HepG2 (cell line): ENCODE measurements around the gene LGALS7B. TPM values are rescaled to one million over a fixed set of nuclear protein-coding genes. Genes with fewer than 3 reads are reported as not detected.

Source experiments
- ARNT ChIP-seq: fragments of 450-650 bp; IDR thresholded peaks from 2 replicates; pipeline ENCODE4 v1.6.1; 2017
- EP300 ChIP-seq, 3 experiments: sonication (generic) in 1 of 3; formaldehyde crosslinking in 1 of 3; IDR thresholded peaks; 2 replicates each; pipeline versions ENCODE4 v1.5.1 to v1.6.1; 2011 to 2020; ENCODE audit warnings: low read depth in 2 of 3, low read length in 2 of 3, borderline replicate concordance in 1 of 3, improper control_type of control experiment in 1 of 3, mild to moderate bottlenecking in 1 of 3, missing genetic modification reagents in 1 of 3, moderate library complexity in 1 of 3
- ETS1 ChIP-seq: sonication (generic); formaldehyde crosslinking; IDR thresholded peaks from 2 replicates; pipeline ENCODE4 v1.4.0; 2020; ENCODE audit warnings: missing genetic modification reagents
- FOSL1 ChIP-seq: sonication (generic); formaldehyde crosslinking; IDR thresholded peaks from 2 replicates; pipeline ENCODE4 v1.9.0; 2021; ENCODE audit warnings: missing genetic modification reagents, borderline replicate concordance
- GABPA ChIP-seq, 2 experiments: IDR thresholded peaks; 2 replicates each; pipeline ENCODE4 v1.6.1; 2011 to 2016; ENCODE audit warnings: low read depth in 2 of 2, low read length in 1 of 2, missing biosample characterization in 1 of 2, missing genetic modification characterization in 1 of 2
- GZF1 ChIP-seq: sonication (generic); formaldehyde crosslinking; IDR thresholded peaks from 2 replicates; pipeline ENCODE4 v1.5.1; 2020; ENCODE audit warnings: mild to moderate bottlenecking, missing genetic modification reagents
- HNF1B ChIP-seq: sonication (generic); formaldehyde crosslinking; IDR thresholded peaks from 2 replicates; pipeline ENCODE4 v1.5.1; 2020; ENCODE audit warnings: mild to moderate bottlenecking, moderate library complexity, missing genetic modification reagents
- KLF16 ChIP-seq, 2 experiments: sonication (generic) in 1 of 2; formaldehyde crosslinking in 1 of 2; IDR thresholded peaks; 2 replicates each; pipeline versions ENCODE4 v1.6.1 to v1.8.0; 2016 to 2023; ENCODE audit warnings: missing genetic modification reagents in 2 of 2, missing compliant biosample characterization in 1 of 2
- MEIS1 ChIP-seq: sonication (generic); formaldehyde crosslinking; IDR thresholded peaks from 2 replicates; pipeline ENCODE4 v1.9.0; 2021; ENCODE audit warnings: mild to moderate bottlenecking, missing genetic modification reagents, moderate library complexity, borderline replicate concordance
- MXD4 ChIP-seq: IDR thresholded peaks from 2 replicates; pipeline ENCODE4 v1.6.1; 2016; ENCODE audit warnings: mild to moderate bottlenecking, missing biosample characterization, missing genetic modification reagents
- NCOA2 ChIP-seq: sonication (generic); formaldehyde crosslinking; IDR thresholded peaks from 2 replicates; pipeline ENCODE4 v1.8.0; 2022; ENCODE audit warnings: inconsistent platforms
- POLR2G ChIP-seq: fragments of 200-400 bp; formaldehyde crosslinking; IDR thresholded peaks from 2 replicates; pipeline ENCODE4 v1.6.1; 2018; ENCODE audit warnings: mild to moderate bottlenecking, low read depth, low read length, moderate library complexity
- PTBP1 ChIP-seq: fragments of 200-400 bp; formaldehyde crosslinking; IDR thresholded peaks from 2 replicates; pipeline ENCODE4 v1.6.1; 2018; ENCODE audit warnings: low read length, low read depth; ENCODE audit not compliant: poor library complexity, severe bottlenecking
- SAP130 ChIP-seq: IDR thresholded peaks from 2 replicates; pipeline ENCODE4 v1.6.1; 2016; ENCODE audit warnings: low read depth
- TFE3 ChIP-seq: IDR thresholded peaks from 2 replicates; pipeline ENCODE4 v1.6.1; 2016
- ZMYM4 ChIP-seq: sonication (generic); formaldehyde crosslinking; IDR thresholded peaks from 2 replicates; pipeline ENCODE4 v1.8.1; 2023; ENCODE audit warnings: mild to moderate bottlenecking, missing genetic modification reagents
- ZNF275 ChIP-seq: sonication (generic); formaldehyde crosslinking; IDR thresholded peaks from 2 replicates; pipeline ENCODE4 v1.8.0; 2022; ENCODE audit warnings: missing genetic modification reagents, mild to moderate bottlenecking, inconsistent platforms, borderline replicate concordance
- ZNF33A ChIP-seq: sonication (generic); formaldehyde crosslinking; IDR thresholded peaks from 2 replicates; pipeline ENCODE4 v1.5.1; 2020; ENCODE audit warnings: missing genetic modification reagents, mild to moderate bottlenecking, moderate library complexity, borderline replicate concordance
- ZNF34 ChIP-seq: sonication (generic); formaldehyde crosslinking; IDR thresholded peaks from 2 replicates; pipeline ENCODE4 v1.4.0; 2020; ENCODE audit warnings: mild to moderate bottlenecking, missing genetic modification reagents, borderline replicate concordance
- ZNF780A ChIP-seq: sonication (generic); formaldehyde crosslinking; IDR thresholded peaks from 2 replicates; pipeline ENCODE4 v1.8.0; 2022; ENCODE audit warnings: mild to moderate bottlenecking, missing genetic modification reagents, moderate library complexity
- ZNF850 ChIP-seq: sonication (generic); formaldehyde crosslinking; conservative IDR thresholded peaks from 2 replicates; pipeline ENCODE4 v1.9.0; 2021; ENCODE audit warnings: mild to moderate bottlenecking, missing genetic modification reagents
- ZNF878 ChIP-seq: sonication (generic); formaldehyde crosslinking; IDR thresholded peaks from 2 replicates; pipeline ENCODE4 v1.8.1; 2023; ENCODE audit warnings: mild to moderate bottlenecking, missing genetic modification reagents, moderate library complexity
- ZSCAN31 ChIP-seq: sonication (generic); formaldehyde crosslinking; IDR thresholded peaks from 2 replicates; pipeline ENCODE4 v1.5.0; 2020; ENCODE audit warnings: low read depth, mild to moderate bottlenecking, missing genetic modification reagents
- polyA plus RNA-seq, 8 experiments: library from polyadenylated mRNA; depleted of rRNA in 3 of 8; stranded (reverse) in 7 of 8; unstranded in 1 of 8; fragments of >200 nt; fragmentation: Illumina TruSeq in 4 of 8; extraction: Trizol in 4 of 8; gene quantifications; 2 replicates each; pipeline versions ENCODE4 v1.2.1 to v1.2.3, GENCODE V29; 2011 to 2016; ENCODE audit warnings: low read depth in 4 of 8, missing spikeins in 1 of 8, mixed read lengths in 1 of 8; ENCODE audit not compliant: insufficient read depth in 1 of 8
- total RNA-seq, 5 experiments: library from RNA; depleted of rRNA; stranded (reverse); fragments of >200 nt; fragmentation: Illumina TruSeq; extraction: Trizol; gene quantifications; 2 replicates each; pipeline ENCODE4 v1.2.3, GENCODE V29; 2016; ENCODE audit warnings: low read depth in 1 of 5

The LGALS7B gene
- total and polyA plus RNA-seq, 2 of the 13 experiments (the other 11 are each of a cell fraction or from before 2014, with no cell fraction given): 1.7 to 2.1 TPM

- TF ChIP-seq ETS1 (CRISPR knock-in tag): no peak
- no peak; the same call in none of the 2 replicates for TF ChIP-seq ZMYM4 (CRISPR knock-in tag)
- TF ChIP-seq FOSL1 (CRISPR knock-in tag): no peak; the same call in 1 of the 2 replicates
- TF ChIP-seq GABPA (IDR thresholded peaks at IDR 0.05; ENCODE audit: low read depth, low read length): peak; percentile 12; the same call in 1 of the 2 replicates
- TF ChIP-seq GABPA (CRISPR knock-in tag; IDR thresholded peaks at IDR 0.05; ENCODE audit: low read depth): no peak; the same call in 1 of the 2 replicates
- no peak for TF ChIP-seq PTBP1
- no peak for TF ChIP-seq ARNT
- TF ChIP-seq HNF1B: peak; percentile 37; the same call in 1 of the 2 replicates
- TF ChIP-seq KLF16 (CRISPR knock-in tag; IDR thresholded peaks at IDR 0.05): no peak
- no peak for TF ChIP-seq TFE3
- TF ChIP-seq ZNF275 (CRISPR knock-in tag): 0 out of 2 replicates have a peak, but pooled peaks have one; percentile 53
- TF ChIP-seq SAP130 (CRISPR knock-in tag): no peak; the same call in 1 of the 2 replicates
- TF ChIP-seq ZNF33A (CRISPR knock-in tag): 0 out of 2 replicates have a peak, but pooled peaks have one; percentile 28
- 0 out of 4 replicates have a peak, but pooled peaks have one; percentile 2 to 43 for TF ChIP-seq EP300 (IDR thresholded peaks at IDR 0.05; ENCODE audit: low read depth in 2 of 2, low read length in 2 of 2)
- no peak for TF ChIP-seq EP300 (CRISPR knock-in tag; IDR thresholded peaks at IDR 0.05; ENCODE audit: borderline replicate concordance)
- no peak; the same call in 1 of the 2 replicates for TF ChIP-seq NCOA2 (CRISPR knock-in tag)
- no peak for TF ChIP-seq ZNF34 (CRISPR knock-in tag)
- TF ChIP-seq ZNF878 (CRISPR knock-in tag): no peak
- TF ChIP-seq MXD4 (CRISPR knock-in tag): no peak
- no peak for TF ChIP-seq POLR2G
- TF ChIP-seq GZF1 (CRISPR knock-in tag): 0 out of 2 replicates have a peak, but pooled peaks have one; percentile 10
- TF ChIP-seq ZSCAN31: peak; percentile 67
- TF ChIP-seq ZNF780A (CRISPR knock-in tag): no peak
- no peak for TF ChIP-seq MEIS1 (CRISPR knock-in tag)
- no peak for TF ChIP-seq ZNF850
Observed at GRCh38 chr19:38831142-38831605, 42.2 kb downstream of the LGALS7B start (continued).
